H9 (cell line): Measurements from ENCODE around the gene PXT1. TPM values are rescaled to one million over a fixed set of nuclear protein-coding genes. Genes with fewer than 3 reads are reported as not detected.

Experiments used
- DNase-seq: peaks from one replicate; pipeline ENCODE4 v3.0.0-alpha.2; 2017
- H2AFZ ChIP-seq: one replicate; pipeline ENCODE4 v1.6.1; 2013; ENCODE audit warnings: mild to moderate bottlenecking, low read length, control low read depth, moderate library complexity
- H2AK5ac ChIP-seq: 2 replicates; pipeline ENCODE4 v1.6.1; 2013; ENCODE audit warnings: low read length, control low read depth, mixed read lengths; ENCODE audit not compliant: insufficient read length
- H2BK120ac ChIP-seq: one replicate; pipeline ENCODE4 v1.6.1; 2013; ENCODE audit warnings: low read depth, mild to moderate bottlenecking, low read length, control low read depth, inconsistent platforms; ENCODE audit not compliant: poor library complexity, severe bottlenecking
- H2BK12ac ChIP-seq: 2 replicates; pipeline ENCODE4 v1.6.1; 2013; ENCODE audit warnings: low read length, control low read depth, mixed read lengths, low read depth; ENCODE audit not compliant: insufficient read length
- H2BK15ac ChIP-seq: 2 replicates; pipeline ENCODE4 v1.6.1; 2013; ENCODE audit warnings: low read depth, low read length, control low read depth
- H2BK20ac ChIP-seq: one replicate; pipeline ENCODE4 v1.6.1; 2013; ENCODE audit warnings: low read depth, mild to moderate bottlenecking, low read length, control low read depth, inconsistent platforms; ENCODE audit not compliant: poor library complexity, severe bottlenecking
- H2BK5ac ChIP-seq: 2 replicates; pipeline ENCODE4 v1.6.1; 2013; ENCODE audit warnings: low read length, control low read depth, mixed read lengths; ENCODE audit not compliant: insufficient read length
- H3K14ac ChIP-seq: 2 replicates; pipeline ENCODE4 v1.6.1; 2013; ENCODE audit warnings: low read length, control low read depth; ENCODE audit not compliant: insufficient read depth
- H3K18ac ChIP-seq: 2 replicates; pipeline ENCODE4 v1.6.1; 2013; ENCODE audit warnings: low read depth, mild to moderate bottlenecking, mixed read lengths, low read length, control low read depth; ENCODE audit not compliant: insufficient read length
- H3K23ac ChIP-seq: 2 replicates; pipeline ENCODE4 v1.6.1; 2013; ENCODE audit warnings: low read length, control low read depth, mixed read lengths, low read depth; ENCODE audit not compliant: insufficient read length
- H3K23me2 ChIP-seq: 2 replicates; pipeline ENCODE4 v1.6.1; 2013; ENCODE audit warnings: low read depth, mild to moderate bottlenecking, mixed read lengths, low read length, control low read depth; ENCODE audit not compliant: insufficient read length, poor library complexity, severe bottlenecking
- H3K27ac ChIP-seq: 2 replicates; pipeline ENCODE4 v1.5.1; 2013; ENCODE audit warnings: low read length, control low read depth, mixed read lengths, low read depth; ENCODE audit not compliant: insufficient read length
- H3K27me3 ChIP-seq: 2 replicates; pipeline ENCODE4 v1.6.1; 2013; ENCODE audit warnings: low read length, control low read depth, inconsistent platforms; ENCODE audit not compliant: insufficient read depth
- H3K4ac ChIP-seq: 2 replicates; pipeline ENCODE4 v1.6.1; 2013; ENCODE audit warnings: low read depth, mild to moderate bottlenecking, control low read depth, inconsistent platforms, low read length, moderate library complexity
- H3K4me1 ChIP-seq: 2 replicates; pipeline ENCODE4 v1.6.1; 2013; ENCODE audit warnings: low read length, control low read depth, inconsistent platforms; ENCODE audit not compliant: insufficient read depth
- H3K4me2 ChIP-seq: 2 replicates; pipeline ENCODE4 v1.6.1; 2013; ENCODE audit warnings: low read length, control low read depth, mixed read lengths; ENCODE audit not compliant: insufficient read length, insufficient read depth
- H3K56ac ChIP-seq: 2 replicates; pipeline ENCODE4 v1.6.1; 2013; ENCODE audit warnings: low read depth, mild to moderate bottlenecking, mixed read lengths, low read length, control low read depth; ENCODE audit not compliant: insufficient read length
- H3K79me1 ChIP-seq: 2 replicates; pipeline ENCODE4 v1.6.1; 2013; ENCODE audit warnings: low read depth, mild to moderate bottlenecking, moderate library complexity, low read length, control low read depth, inconsistent platforms; ENCODE audit not compliant: insufficient read depth, poor library complexity, severe bottlenecking
- H3K79me2 ChIP-seq: 2 replicates; pipeline ENCODE4 v1.6.1; 2013; ENCODE audit warnings: low read length, control low read depth, inconsistent platforms; ENCODE audit not compliant: insufficient read depth
- H3K9ac ChIP-seq: 2 replicates; pipeline ENCODE4 v1.6.1; 2013; ENCODE audit warnings: low read length, control low read depth, mixed read lengths; ENCODE audit not compliant: insufficient read length; ENCODE audit errors: extremely low read depth
- H3K9me3 ChIP-seq: one replicate; pipeline ENCODE4 v1.6.1; 2013; ENCODE audit warnings: low read depth, low read length, inconsistent platforms; ENCODE audit not compliant: control insufficient read depth
- H3T11ph ChIP-seq: one replicate; pipeline ENCODE4 v1.6.1; 2013; ENCODE audit warnings: mild to moderate bottlenecking, low read length, control low read depth, inconsistent platforms
- H4K20me1 ChIP-seq: one replicate; pipeline ENCODE4 v1.6.1; 2013; ENCODE audit not compliant: control insufficient read depth, insufficient read length, insufficient read depth
- H4K5ac ChIP-seq: 2 replicates; pipeline ENCODE4 v1.6.1; 2013; ENCODE audit warnings: low read depth, mild to moderate bottlenecking, mixed read lengths, low read length, control low read depth; ENCODE audit not compliant: insufficient read length
- H4K8ac ChIP-seq: replicated peaks from 2 replicates; pipeline ENCODE4 v1.6.1; 2013; ENCODE audit warnings: low read length, control low read depth, mixed read lengths, low read depth; ENCODE audit not compliant: insufficient read length
- H4K91ac ChIP-seq: 2 replicates; pipeline ENCODE4 v1.6.1; 2013; ENCODE audit warnings: low read depth, mild to moderate bottlenecking, moderate library complexity, mixed read lengths, low read length, control low read depth; ENCODE audit not compliant: insufficient read length
- H3K27ac Mint-ChIP-seq, 3 experiments: 2 replicates in 2 of 3; 3 replicates in 1 of 3; pipeline ENCODE4 v1.8.0; 2020 to 2021; ENCODE audit warnings: mixed read lengths in 3 of 3, mild to moderate bottlenecking in 1 of 3, moderate library complexity in 1 of 3
- H3K27me3 Mint-ChIP-seq: 2 replicates; pipeline ENCODE4 v1.8.0; 2021; ENCODE audit warnings: low read depth, mild to moderate bottlenecking, moderate library complexity, mixed read lengths
- H3K36me3 Mint-ChIP-seq, 3 experiments: 2 replicates in 2 of 3; 3 replicates in 1 of 3; pipeline ENCODE4 v1.8.0; 2020 to 2021; ENCODE audit warnings: low read depth in 3 of 3, mixed read lengths in 3 of 3; ENCODE audit not compliant: insufficient read depth in 1 of 3
- H3K4me1 Mint-ChIP-seq, 2 experiments: 2 replicates each; pipeline ENCODE4 v1.8.0; 2020; ENCODE audit warnings: mixed read lengths in 2 of 2
- H3K4me3 Mint-ChIP-seq, 2 experiments: 2 replicates in 1 of 2; 3 replicates in 1 of 2; pipeline ENCODE4 v1.8.0; 2020 to 2021; ENCODE audit warnings: mild to moderate bottlenecking in 2 of 2, mixed read lengths in 2 of 2, moderate library complexity in 1 of 2
- H3K9me3 Mint-ChIP-seq, 2 experiments: 2 replicates in 1 of 2; 3 replicates in 1 of 2; pipeline ENCODE4 v1.8.0; 2020; ENCODE audit warnings: mild to moderate bottlenecking in 2 of 2, mixed read lengths in 2 of 2, moderate library complexity in 1 of 2
- CTCF ChIP-seq: fragments of 200-600 bp; sonication (generic); conservative IDR thresholded peaks from 3 replicates; pipeline ENCODE4 v1.8.0; 2021; ENCODE audit warnings: antibody characterized with exemption, mild to moderate bottlenecking
- WGBS: extraction: QIAGEN DNeasy Blood & Tissue Kit; methylation state at CpG from one replicate; pipeline ENCODE4 v1.1.7; 2013; ENCODE audit warnings: missing lambda C conversion rate, low lambda C conversion rate, mixed read lengths; ENCODE audit not compliant: insufficient read length; ENCODE audit errors: extremely low coverage; 5-methylcytosine and 5-hydroxymethylcytosine counted together
- total RNA-seq: library from RNA; stranded (reverse); gene quantifications from 2 replicates; pipeline ENCODE4 v1.2.1, GENCODE V29; 2021

The PXT1 gene
- total RNA-seq, 1 experiment from 2014 or later, result not detected

DNA sequence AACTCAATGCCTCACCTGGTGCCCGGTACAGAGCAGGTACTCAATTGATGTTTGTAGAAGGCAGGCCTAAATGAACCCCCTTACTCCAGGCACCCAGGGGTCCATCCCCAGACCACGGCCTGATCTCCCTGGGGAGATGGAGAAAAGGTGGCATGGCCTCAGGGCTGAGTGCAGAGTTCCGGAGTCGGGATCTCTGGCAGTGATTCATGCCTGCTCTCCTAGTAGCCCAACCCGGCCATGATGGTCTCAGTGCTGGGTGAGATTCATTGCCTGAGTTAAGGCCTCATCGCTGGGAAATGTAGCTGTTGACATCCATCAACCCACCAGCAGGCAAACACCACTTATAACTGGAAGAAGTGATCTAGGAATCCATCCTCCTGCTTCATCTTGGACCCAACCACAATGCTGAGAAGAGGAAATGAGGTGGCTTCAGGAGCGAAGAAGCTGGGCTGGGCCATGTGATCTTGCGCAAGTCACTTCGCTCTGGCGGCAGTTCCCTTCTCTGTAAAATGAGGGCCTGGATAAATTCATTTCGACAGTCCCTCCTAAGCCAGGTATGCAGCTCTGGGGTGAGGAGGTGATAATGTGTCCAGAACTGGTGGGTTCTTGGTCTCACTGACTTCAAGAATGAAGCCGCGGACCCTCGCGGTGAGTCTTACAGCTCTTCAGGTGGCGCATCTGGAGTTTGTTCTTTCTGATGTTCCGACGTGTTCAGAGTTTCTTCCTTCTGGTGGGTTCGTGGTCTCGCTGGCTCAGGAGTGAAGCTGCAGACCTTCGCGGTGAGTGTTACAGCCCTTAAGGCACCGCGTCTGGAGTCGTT lies 79.9 kb downstream of the PXT1 start:
- Histone ChIP-seq H2AFZ (no peak overlapping the region), H3T11ph (no peak overlapping the region), H3K23ac (no peak overlapping the region), H4K91ac (no peak overlapping the region), H3K9ac (no peak overlapping the region), H4K8ac (no peak overlapping the region), H3K9me3 (no peaks in the 10 kb centered on the region), H3K4ac (no peak overlapping the region), H4K20me1 (no peaks in the 10 kb centered on the region), H3K79me2 (no peaks in the 10 kb centered on the region), H2BK5ac (no peak overlapping the region), H3K14ac (no peak overlapping the region), H4K5ac (no peak overlapping the region), H3K56ac (no peak overlapping the region), H2BK120ac (no peak overlapping the region), H3K4me2 (no peak overlapping the region), H3K27ac (no peak overlapping the region), H3K4me1 (0 out of 2 replicates have a peak, but pooled peaks cover 1% of the 10 kb centered on the region), H2BK20ac (no peak overlapping the region), H2AK5ac (no peak overlapping the region), H2BK12ac (no peak overlapping the region), H3K23me2 (no peaks in the 10 kb centered on the region), H2BK15ac (no peak overlapping the region), H3K27me3 (no peaks in the 10 kb centered on the region), H3K79me1 (no peaks in the 10 kb centered on the region), H3K18ac (no peak overlapping the region)
- peak overlapping the region in 1 of 3 experiments; percentile 74; a peak in 1 of 7 replicates for H3K27ac Mint-ChIP-seq
- no peak for TF ChIP-seq CTCF
- no peaks in the 10 kb centered on the region for H3K9me3 Mint-ChIP-seq
- WGBS, result no CpG with 5 or more reads among the region's 25 CpGs
- H3K4me3 Mint-ChIP-seq, result no peak overlapping the region
- H3K27me3 Mint-ChIP-seq, result peaks cover 2% of the 10 kb centered on the region
- no peaks in the 10 kb centered on the region for H3K36me3 Mint-ChIP-seq
- DNase-seq, result no peak
- no peaks in the 10 kb centered on the region for H3K4me1 Mint-ChIP-seq
